HG03439 (cell line): Measurements from ENCODE around the gene CACNB3.

Source experiments
- ATAC-seq: cut with Tn5 transposase; IDR thresholded peaks from one replicate; pipeline ENCODE4 v1.9.1; 2021; ENCODE audit warnings: mild to moderate bottlenecking, moderate library complexity; ENCODE audit not compliant: unreplicated experiment

CACNB3 gene

DNA sequence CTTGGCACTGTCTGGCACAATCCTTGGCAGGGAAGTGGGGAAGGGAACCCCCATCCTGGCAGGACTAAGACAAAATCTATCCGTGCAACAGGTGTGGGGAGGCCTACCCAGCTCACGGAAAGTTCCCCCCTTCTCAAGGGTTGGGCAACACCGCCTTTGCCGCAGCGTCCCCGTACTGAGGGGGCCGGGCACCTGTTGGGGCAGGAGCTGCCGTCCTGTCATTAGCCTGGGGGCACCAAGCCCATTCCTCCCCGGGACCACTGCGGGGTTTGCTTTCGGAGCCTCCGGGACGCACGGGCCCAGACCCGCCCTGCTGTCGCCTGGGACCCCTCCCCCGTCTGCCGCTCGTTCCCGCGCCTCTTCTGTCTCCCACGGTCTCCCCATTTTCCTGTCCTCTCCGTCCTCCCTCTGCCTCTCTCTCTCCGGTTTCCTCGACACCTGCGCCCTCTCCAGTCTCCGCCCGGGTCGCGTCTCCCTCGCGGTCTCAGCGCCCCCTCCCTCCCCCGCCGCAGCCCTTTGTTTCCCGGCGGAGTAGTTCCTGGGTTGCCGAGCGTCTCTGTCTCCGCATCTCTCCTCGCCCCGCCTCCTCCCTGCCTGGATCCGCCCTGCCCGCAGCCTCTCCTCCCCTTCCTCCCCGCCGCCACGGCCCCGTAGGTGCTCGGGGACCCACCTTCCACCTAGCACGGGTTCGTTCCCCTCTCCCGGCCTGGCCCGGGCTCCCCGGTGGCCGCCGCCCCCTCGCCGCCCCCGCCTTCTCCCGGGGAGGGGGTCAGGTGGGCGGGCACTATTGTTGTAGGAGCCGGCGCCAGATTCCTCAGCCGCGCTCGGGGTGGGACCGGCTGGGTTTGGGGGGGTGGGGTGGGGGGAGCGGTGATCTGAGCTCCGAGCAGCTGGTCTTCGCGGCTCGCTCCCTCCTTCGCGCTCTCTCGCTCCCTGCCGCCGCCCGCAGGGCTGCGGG lies at the start of gene CACNB3:
TSS of gene CACNB3 (plus strand) at position 624 of the 958 bp plus-strand sequence. CDS start 434 bp downstream, outside the sequence.
- ATAC-seq = no peak

GRCh38 chr12:48768736-48769135 lies 49.6 kb upstream of the CACNB3 start:
- ATAC-seq = no peak

DNA sequence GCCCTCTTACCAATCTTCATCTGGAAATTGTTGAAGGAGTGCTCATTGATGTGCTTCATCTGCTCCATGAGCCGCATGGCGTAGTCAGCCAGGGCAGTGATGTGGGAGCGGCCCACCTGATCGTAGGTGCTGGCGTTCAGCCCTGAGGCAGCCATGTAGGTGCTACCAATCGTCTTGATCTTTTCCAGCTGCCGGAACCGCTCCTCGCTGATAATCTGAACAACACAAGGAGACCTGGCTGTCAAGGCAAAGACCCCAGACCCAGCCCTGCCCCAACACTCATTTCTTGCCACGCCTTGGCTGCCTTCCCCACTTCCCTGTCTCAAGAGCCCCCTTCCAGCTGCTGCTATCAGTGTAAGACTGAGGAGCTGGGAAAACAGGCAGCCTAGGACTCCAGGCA lies 47.5 kb upstream of the CACNB3 start:
- no peak for ATAC-seq

- ATAC-seq = no peak
These were observed 46.6 kb upstream of the CACNB3 start for GRCh38 chr12:48771588-48772112.

DNA sequence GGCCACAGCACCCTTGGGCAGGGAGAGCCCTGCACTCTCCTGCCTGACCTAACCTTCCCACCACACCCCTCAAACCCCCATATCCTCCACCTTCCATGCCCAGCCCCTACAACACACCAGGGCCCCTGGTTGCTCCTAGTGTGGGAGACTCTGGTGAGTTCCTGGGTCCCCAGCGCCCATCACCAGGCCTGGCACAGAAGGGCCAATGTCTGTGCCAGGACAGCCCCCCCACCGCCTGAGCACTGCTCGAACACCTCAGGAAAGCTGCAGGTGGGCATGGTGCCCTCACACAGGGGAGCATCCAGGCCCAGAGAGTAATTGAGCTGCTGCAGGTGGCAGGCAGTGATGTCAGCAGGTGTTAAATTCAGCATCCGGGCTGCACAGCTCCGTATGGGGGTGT lies 44.6 kb upstream of the CACNB3 start:
- no peak for ATAC-seq

DNA sequence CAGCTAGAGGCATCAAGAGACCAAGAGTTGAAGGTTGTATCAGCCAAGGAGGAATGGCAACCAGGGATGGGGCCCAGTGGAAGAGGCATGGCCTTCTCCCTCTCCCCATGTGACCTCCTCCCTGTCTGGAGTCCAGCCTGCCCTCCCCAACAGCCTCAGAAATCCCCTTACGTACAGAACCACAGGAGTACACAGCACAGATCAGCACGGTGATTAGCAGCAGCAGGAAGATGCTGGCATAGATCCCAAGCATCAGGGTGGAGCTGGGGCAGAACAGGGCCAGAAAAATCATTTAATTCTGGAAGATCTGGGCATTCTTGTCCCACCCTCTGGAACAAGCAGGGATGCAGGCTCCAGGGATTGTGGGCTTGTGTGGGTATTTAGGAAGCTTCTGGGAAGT lies 43.8 kb upstream of the CACNB3 start:
- no peak for ATAC-seq

GRCh38 chr12:48775299-48775698 lies 43.0 kb upstream of the CACNB3 start:
- ATAC-seq = no peak

DNA sequence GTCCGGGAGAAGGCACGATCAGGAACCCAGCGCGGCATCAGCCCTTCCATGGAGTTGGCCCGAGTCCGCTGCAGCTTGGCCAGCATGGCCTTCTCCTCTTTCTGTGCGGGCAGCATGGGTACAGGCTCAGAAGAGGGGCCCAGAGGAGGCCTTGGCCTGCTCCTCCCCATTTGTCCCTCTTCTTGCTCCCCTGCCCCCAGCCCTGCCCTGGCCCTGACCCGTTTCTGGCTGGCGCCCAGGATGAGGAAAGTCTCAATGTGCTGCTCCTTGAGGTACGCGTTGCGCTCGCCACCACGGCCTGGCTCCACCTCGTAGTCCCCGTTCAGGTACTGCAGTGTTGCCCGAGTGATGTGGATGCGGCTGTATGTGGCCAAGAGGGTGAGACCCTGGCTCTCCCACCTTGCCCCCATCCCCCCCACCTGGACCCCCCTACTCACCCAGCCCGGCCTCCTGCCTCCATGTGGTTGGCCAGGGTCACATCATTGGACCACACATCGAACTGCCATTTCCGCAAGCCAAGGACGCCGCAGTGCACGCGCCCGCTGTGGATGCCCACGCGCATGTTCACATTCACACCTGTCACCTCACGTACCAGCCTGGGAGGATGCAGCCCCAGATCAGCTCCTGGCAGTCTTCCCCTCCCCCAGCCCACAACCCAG lies 42.2 kb upstream of the CACNB3 start:
- no peak for ATAC-seq

- no peak for ATAC-seq
These were observed 41.3 kb upstream of the CACNB3 start for GRCh38 chr12:48776956-48777355.

GRCh38 chr12:48777501-48778400 lies 40.5 kb upstream of the CACNB3 start:
- no peak for ATAC-seq

GRCh38 chr12:48779869-48780268 lies 38.4 kb upstream of the CACNB3 start:
- no peak for ATAC-seq

DNA sequence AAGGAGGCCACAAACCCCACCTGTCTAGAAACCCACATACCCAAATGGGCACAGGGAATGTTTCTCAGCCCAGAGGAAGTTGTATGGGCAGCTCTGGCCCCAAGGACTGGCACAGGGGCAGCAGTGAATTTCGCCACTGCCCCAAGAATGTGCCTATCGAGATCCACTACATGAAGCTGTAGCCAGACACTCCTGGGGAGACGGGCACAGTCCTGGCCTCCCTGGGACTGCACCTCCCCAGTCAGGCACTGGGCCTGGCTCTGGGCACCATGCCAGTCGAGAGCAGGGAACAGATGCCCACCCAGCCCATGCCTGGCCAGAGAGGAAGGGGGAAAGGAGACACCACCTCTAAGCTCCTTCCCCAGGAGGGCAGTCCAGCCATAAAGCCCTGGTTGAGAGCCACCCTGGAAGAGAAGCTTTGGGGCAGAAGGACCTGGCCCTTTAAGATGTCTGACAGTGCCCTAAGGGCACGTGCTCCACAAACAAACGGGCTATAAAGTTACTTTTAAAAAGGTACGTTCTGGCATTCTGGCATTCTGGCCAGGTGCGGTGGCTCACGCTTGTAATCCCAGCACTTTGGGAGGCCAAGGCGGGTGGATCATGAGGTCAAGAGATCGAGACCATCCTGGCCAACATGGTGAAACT lies 37.8 kb upstream of the CACNB3 start:
- no peak for ATAC-seq

DNA sequence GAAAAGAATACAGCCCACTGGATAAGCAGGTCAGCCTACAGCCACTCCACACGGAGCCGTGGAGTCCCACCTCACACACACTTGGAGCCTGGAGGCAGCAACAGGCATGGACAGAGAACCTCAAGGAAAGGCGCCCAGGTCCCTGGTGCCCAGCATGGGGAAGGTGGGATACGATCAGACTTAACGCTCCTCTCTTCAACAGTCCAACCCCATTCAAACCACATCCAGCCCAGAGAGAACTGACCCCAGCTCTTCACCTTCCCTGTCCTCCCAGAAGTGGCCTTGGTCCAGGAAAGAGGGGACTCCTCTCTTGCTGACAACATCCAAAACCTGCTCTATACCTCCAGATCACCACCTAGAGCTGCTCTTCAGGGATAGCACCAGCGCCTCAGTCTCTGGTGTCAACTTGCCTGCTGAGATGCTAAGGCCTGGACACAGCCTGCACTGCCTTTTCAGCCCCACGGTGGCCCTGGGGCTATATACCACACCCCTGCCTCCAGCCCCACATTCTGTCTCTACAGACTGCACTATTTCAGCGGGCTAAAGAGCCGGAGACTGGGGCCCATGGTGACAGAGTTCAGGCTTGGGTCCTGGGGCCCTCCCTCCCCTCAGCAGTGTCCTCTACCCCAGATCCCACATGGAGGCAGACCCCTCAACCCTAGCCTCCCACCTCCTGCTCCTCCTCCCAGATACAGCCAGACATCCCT lies 36.4 kb upstream of the CACNB3 start:
- no peak for ATAC-seq

GRCh38 chr12:48782457-48783395 lies 35.6 kb upstream of the CACNB3 start:
- no peak for ATAC-seq

- ATAC-seq = no peak
These were observed 34.9 kb upstream of the CACNB3 start for GRCh38 chr12:48783432-48783831.

- ATAC-seq = no peak
These were observed 31.4 kb upstream of the CACNB3 start for GRCh38 chr12:48786591-48787544.

DNA sequence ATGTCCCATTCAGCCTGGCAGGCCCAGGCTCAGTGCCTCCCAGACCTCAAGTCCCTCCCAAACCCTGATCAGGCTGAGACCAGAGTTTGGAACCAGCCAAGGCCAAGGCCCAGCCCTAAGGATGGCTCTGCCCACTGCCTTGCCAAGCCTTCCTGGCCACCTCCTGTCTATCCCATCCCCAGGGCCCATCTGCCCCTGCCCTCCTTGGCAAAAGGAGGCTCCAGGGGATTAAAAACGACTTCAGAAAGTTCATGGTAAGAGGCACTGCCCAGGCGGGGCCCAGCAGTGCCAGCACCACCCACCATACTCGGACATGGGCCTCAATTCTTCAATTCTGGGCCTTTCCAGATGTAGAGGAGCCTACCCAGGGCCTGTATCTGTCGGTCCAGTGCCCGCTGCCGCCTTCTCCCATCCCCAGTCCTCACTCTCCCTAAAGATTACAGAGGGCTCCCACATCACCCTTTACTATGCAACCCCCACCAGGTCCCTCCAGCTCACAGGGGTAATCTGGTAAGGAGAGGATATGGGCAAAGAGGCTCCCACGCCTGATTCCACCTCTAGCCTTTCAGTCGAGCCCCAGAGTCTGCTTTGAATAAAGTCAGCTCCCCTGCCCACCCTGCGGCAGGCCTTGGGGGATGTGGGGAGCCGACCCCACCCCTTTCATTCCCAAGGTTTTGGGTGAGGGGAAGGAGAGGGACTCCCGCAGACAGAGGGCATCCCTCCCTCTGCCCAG lies 30.3 kb upstream of the CACNB3 start:
- ATAC-seq = no peak
